ENCODE results near the gene CCDC122. TPM values are rescaled to one million over a fixed set of nuclear protein-coding genes. Genes with fewer than 3 reads are reported as not detected.

The CCDC122 gene
- total RNA-seq, 1 experiment from 2014 or later, result 5.2 TPM

GRCh38 chr13:43802511-43802910 lies 77.0 kb downstream of the CCDC122 start:
- no peak for ATAC-seq
- no peak overlapping the region for H3K4me3 ChIP-seq (ENCODE audit: low read depth in 2 of 2, low read length in 2 of 2)
- ChIA-PET CTCF (no interaction called here), POLR2A (no interaction called here)
- no peak for TF ChIP-seq TCF7L2 (IDR thresholded peaks at IDR 0.05; ENCODE audit: low read depth, low read length)
- TF ChIP-seq REST (IDR thresholded peaks at IDR 0.05; ENCODE audit: insufficient read depth in 1 of 2, low read depth in 2 of 2, low read length in 1 of 2), result no peak
- no peak for TF ChIP-seq SIN3A (IDR thresholded peaks at IDR 0.05; ENCODE audit: borderline replicate concordance, insufficient read depth, low read depth, low read length)
- no peak for TF ChIP-seq CTCF (IDR thresholded peaks at IDR 0.05)
- no peak for TF ChIP-seq POLR2AphosphoS5 (IDR thresholded peaks at IDR 0.05; ENCODE audit: low read depth, low read length)
- no peaks in the 10 kb centered on the region for H3K36me3 ChIP-seq (ENCODE audit: control insufficient read depth, insufficient read depth, low read length)
- H3K4me1 ChIP-seq (ENCODE audit: control insufficient read depth, insufficient read depth, low read length), result no peaks in the 10 kb centered on the region
- H3K27ac ChIP-seq (ENCODE audit: low read length), result no peak overlapping the region
- in situ Hi-C loops (cut with HindIII; ENCODE audit: low pct_unique_long_range_greater_than_20kb, low sequenced_read_pairs) (no loop called here), intact Hi-C loops (cut with micrococcal nuclease; ENCODE audit: unreplicated experiment) (loop anchor here (5.0 kb wide), 2 partner anchors 715 to 830 kb away; no protein-coding TSS in a partner anchor)
- BruUV-seq (replicated peaks), result no TSS peak
- no peak for DNase-seq (ENCODE audit: low read depth, low spot score)
- H3K27me3 ChIP-seq (ENCODE audit: control insufficient read depth, insufficient read depth, low read length), result no peaks in the 10 kb centered on the region
- no peaks in the 10 kb centered on the region for H3K9me3 ChIP-seq (ENCODE audit: control insufficient read depth, insufficient read depth, low read depth, low read length)

- DNase-seq (ENCODE audit: low read depth, low spot score), result no peak
- TF ChIP-seq TCF7L2 (IDR thresholded peaks at IDR 0.05; ENCODE audit: low read depth, low read length), result no peak
- TF ChIP-seq POLR2AphosphoS5 (IDR thresholded peaks at IDR 0.05; ENCODE audit: low read depth, low read length), result no peak
- TF ChIP-seq SIN3A (IDR thresholded peaks at IDR 0.05; ENCODE audit: borderline replicate concordance, insufficient read depth, low read depth, low read length), result no peak
- TF ChIP-seq REST (IDR thresholded peaks at IDR 0.05; ENCODE audit: insufficient read depth in 1 of 2, low read depth in 2 of 2, low read length in 1 of 2), result no peak
- TF ChIP-seq CTCF (IDR thresholded peaks at IDR 0.05), result no peak
- Histone ChIP-seq H3K4me3 (ENCODE audit: low read depth in 2 of 2, low read length in 2 of 2) (no peak overlapping the region), H3K27me3 (ENCODE audit: control insufficient read depth, insufficient read depth, low read length) (no peaks in the 10 kb centered on the region), H3K4me1 (ENCODE audit: control insufficient read depth, insufficient read depth, low read length) (no peaks in the 10 kb centered on the region), H3K9me3 (ENCODE audit: control insufficient read depth, insufficient read depth, low read depth, low read length) (no peaks in the 10 kb centered on the region), H3K36me3 (ENCODE audit: control insufficient read depth, insufficient read depth, low read length) (no peaks in the 10 kb centered on the region), H3K27ac (ENCODE audit: low read length) (no peak overlapping the region)
- POLR2A ChIA-PET, result no interaction called here
- in situ Hi-C loops (cut with HindIII; ENCODE audit: low pct_unique_long_range_greater_than_20kb, low sequenced_read_pairs), result no loop called here
- CTCF ChIA-PET, result no interaction called here
- no TSS peak for BruUV-seq (replicated peaks)
- intact Hi-C loops (cut with micrococcal nuclease; ENCODE audit: unreplicated experiment), result loop anchor here (5.0 kb wide), 2 partner anchors 714 to 829 kb away; no protein-coding TSS in a partner anchor
- no peak for ATAC-seq
Measured at GRCh38 chr13:43800828-43801227, 78.7 kb downstream of the CCDC122 start.
